BE2C (cell line): ENCODE data around the gene PGP.
A peak's percentile ranks its signal among the peaks of the same experiment; 100 is the strongest.

ENCODE experiments used
- DNase-seq: peaks from one replicate; pipeline ENCODE4 v3.0.0-alpha.2; 2020
- H3K27me3 ChIP-seq: fragments of 250-450 bp; sonication (Bioruptor Pico); 2 replicates; pipeline ENCODE4 v1.5.1; 2020; ENCODE audit warnings: mild to moderate bottlenecking
- H3K36me3 ChIP-seq: fragments of 250-450 bp; sonication (Bioruptor Pico); 2 replicates; pipeline ENCODE4 v1.5.1; 2020; ENCODE audit warnings: mild to moderate bottlenecking
- H3K4me1 ChIP-seq: fragments of 250-450 bp; sonication (Bioruptor Pico); 2 replicates; pipeline ENCODE4 v1.5.1; 2020
- H3K4me3 ChIP-seq: 2 replicates; pipeline ENCODE4 v1.5.1; 2011; ENCODE audit warnings: low read depth, low read length
- H3K9me3 ChIP-seq: fragments of 250-450 bp; sonication (Bioruptor Pico); 2 replicates; pipeline ENCODE4 v1.5.1; 2020
- CTCF ChIP-seq: IDR thresholded peaks from 2 replicates; pipeline ENCODE4 v1.5.1; 2012; ENCODE audit warnings: mild to moderate bottlenecking, low read depth, low read length

The PGP gene

GRCh38 chr16:2253293-2253692 is 38.7 kb upstream of the PGP start:
- no peak overlapping the region for H3K4me3 ChIP-seq

GRCh38 chr16:2252806-2253148 is 38.1 kb upstream of the PGP start:
- peaks cover 3% of the 10 kb centered on the region; the same call in 1 of the 2 replicates for H3K4me1 ChIP-seq
- H3K4me3 ChIP-seq, result no peak overlapping the region
- DNase-seq, result no peak
- no peaks in the 10 kb centered on the region for H3K27me3 ChIP-seq
- no peaks in the 10 kb centered on the region for H3K9me3 ChIP-seq
- peaks cover 65% of the 10 kb centered on the region for H3K36me3 ChIP-seq
- TF ChIP-seq CTCF, result no peak

More at GRCh38 chr16:2253293-2253692, 38.7 kb upstream of the PGP start:
- Histone ChIP-seq H3K27me3 (no peaks in the 10 kb centered on the region), H3K4me1 (peaks cover 3% of the 10 kb centered on the region; the same call in 1 of the 2 replicates), H3K36me3 (peaks cover 70% of the 10 kb centered on the region), H3K9me3 (no peaks in the 10 kb centered on the region)
- TF ChIP-seq CTCF, result no peak
- no peak for DNase-seq

GRCh38 chr16:2251296-2252111 is 36.9 kb upstream of the PGP start, which contains the start of gene ECI1:
TSS of gene ECI1 (minus strand) at chr16:2251587. CDS start at chr16:2251566, 21 bp downstream.
- peaks cover 62% of the 10 kb centered on the region for H3K36me3 ChIP-seq
- peak; percentile 99 for DNase-seq
- no peaks in the 10 kb centered on the region for H3K9me3 ChIP-seq
- peaks cover 3% of the 10 kb centered on the region; the same call in 1 of the 2 replicates for H3K4me1 ChIP-seq
- H3K4me3 ChIP-seq, result peak within 1 kb of the TSS; percentile 72
- TF ChIP-seq CTCF, result peak; percentile 60
- H3K27me3 ChIP-seq, result no peaks in the 10 kb centered on the region

GRCh38 chr16:2250652-2251295 is 36.1 kb upstream of the PGP start:
- Histone ChIP-seq H3K4me1 (peaks cover 3% of the 10 kb centered on the region; the same call in 1 of the 2 replicates), H3K36me3 (peaks cover 62% of the 10 kb centered on the region), H3K27me3 (no peaks in the 10 kb centered on the region), H3K9me3 (no peaks in the 10 kb centered on the region), H3K4me3 (peak overlapping the region; percentile 72)
- DNase-seq, result no peak
- TF ChIP-seq CTCF, result no peak

GRCh38 chr16:2246301-2246885 is 31.8 kb upstream of the PGP start:
- peaks cover 62% of the 10 kb centered on the region for H3K36me3 ChIP-seq
- no peaks in the 10 kb centered on the region for H3K9me3 ChIP-seq
- no peak overlapping the region for H3K4me3 ChIP-seq
- no peak for TF ChIP-seq CTCF
- H3K4me1 ChIP-seq, result no peaks in the 10 kb centered on the region
- no peak for DNase-seq
- H3K27me3 ChIP-seq, result no peaks in the 10 kb centered on the region
